SK-N-SH treated with all-trans-retinoic acid at 6 μM for 48 hours (cell line): ENCODE data around the gene SLC25A33.

Experiments used
- BACH2 ChIP-seq: fragments of 250-450 bp; sonication (Bioruptor Pico); IDR thresholded peaks from 2 replicates; pipeline ENCODE4 v1.9.0; 2021; ENCODE audit warnings: mild to moderate bottlenecking, borderline replicate concordance
- CSDC2 ChIP-seq: fragments of 250-450 bp; sonication (Bioruptor Pico); IDR thresholded peaks from 2 replicates; pipeline ENCODE4 v1.5.0; 2020; ENCODE audit warnings: mild to moderate bottlenecking, moderate library complexity
- PATZ1 ChIP-seq: fragments of 250-450 bp; sonication (Bioruptor Pico); IDR thresholded peaks from 2 replicates; pipeline ENCODE4 v1.8.0; 2020; ENCODE audit warnings: mild to moderate bottlenecking, moderate library complexity, borderline replicate concordance
- TCF4 ChIP-seq: fragments of 250-450 bp; sonication (Bioruptor Pico); IDR thresholded peaks from 2 replicates; pipeline ENCODE4 v1.8.0; 2021; ENCODE audit warnings: mild to moderate bottlenecking, moderate library complexity, borderline replicate concordance

GRCh38 chr1:9577423-9577822 is 38.2 kb downstream of the SLC25A33 start:
- TF ChIP-seq BACH2 (CRISPR knock-in tag) (no peak), PATZ1 (CRISPR knock-in tag) (no peak), TCF4 (CRISPR knock-in tag) (no peak), CSDC2 (no peak)
